NCI-H1436 (cell line): ENCODE results near the gene CTF1.
"Not testable (repeated sequence)": the region's sequence is repeated elsewhere in the genome, so short reads cannot be mapped to it uniquely, and the experiment has no call there.

Experiments used
- DNase-seq: peaks from one replicate; lab custom pipeline; 2025; lab: John Stamatoyannopoulos, UW

CTF1 gene, protein sequence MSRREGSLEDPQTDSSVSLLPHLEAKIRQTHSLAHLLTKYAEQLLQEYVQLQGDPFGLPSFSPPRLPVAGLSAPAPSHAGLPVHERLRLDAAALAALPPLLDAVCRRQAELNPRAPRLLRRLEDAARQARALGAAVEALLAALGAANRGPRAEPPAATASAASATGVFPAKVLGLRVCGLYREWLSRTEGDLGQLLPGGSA

DNA sequence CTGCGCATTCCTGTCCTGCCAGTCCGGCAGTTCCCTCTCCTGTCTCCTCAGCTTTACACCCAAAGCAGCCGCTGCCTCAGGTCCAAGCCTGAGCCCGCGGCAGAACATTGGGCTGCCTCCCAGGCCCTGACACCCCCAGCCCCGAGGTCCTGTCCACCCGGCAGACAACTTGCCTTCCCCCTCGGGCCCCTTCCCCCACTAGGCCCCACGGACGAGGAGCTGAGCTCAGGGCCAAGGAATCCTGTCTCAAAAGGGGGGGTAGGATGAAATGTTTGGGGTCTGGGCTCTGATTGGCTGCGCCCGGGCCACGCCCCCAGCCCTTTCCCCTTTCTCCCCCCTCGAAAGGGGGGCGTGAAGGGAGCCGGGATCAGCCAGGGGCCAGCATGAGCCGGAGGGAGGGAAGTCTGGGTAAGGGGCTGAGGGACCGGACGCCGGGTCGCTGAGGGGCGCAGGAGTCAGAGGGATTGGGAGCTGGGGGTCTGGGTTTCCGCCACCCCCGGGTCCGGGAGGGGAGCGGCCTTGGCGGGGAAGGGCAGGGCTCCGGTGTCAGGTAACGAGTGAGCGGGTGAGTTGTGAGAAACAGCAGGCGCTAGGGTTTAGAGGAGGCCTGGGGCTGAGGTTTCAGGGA is at the start of gene CTF1:
TSS of gene CTF1 (plus strand) at position 354 of the 628 bp plus-strand sequence. CDS start at position 384, 30 bp downstream.
- peak; percentile 24 for DNase-seq

DNA sequence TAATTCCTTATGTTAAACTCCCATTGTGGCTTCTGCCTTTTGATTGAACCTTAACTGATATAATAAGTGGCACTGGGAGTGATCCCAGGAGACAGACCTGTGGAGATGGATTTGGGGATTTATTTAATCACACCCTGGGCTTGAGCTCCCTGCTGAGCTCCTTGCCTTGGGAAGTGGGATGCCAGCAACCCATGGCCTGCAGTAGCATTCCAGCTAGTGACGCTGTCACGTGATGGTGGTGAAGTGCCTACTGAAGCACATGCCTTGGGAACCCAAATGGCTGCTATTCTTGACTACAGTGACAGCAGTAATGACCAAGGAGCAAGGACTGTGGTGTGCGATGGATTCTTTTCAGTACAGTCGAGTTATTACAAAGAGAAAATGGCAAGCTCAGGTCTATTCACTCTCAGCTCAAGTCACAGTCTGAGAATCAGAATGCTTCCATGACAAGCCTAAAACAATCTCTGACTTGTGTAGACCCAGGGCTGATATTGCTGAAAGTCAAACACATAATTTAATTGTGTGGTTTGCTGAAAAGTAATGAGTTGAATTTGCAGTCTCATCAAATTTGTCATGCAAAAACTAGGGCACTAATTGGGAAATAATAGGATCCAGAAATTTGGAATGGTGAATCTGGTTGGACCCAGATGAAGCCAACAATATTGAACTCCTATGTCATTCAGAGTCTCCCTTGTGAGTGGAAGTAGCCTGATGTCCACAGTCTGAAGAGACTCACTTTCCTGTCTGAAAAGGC is 49.6 kb upstream of the CTF1 start:
- DNase-seq = no peak

DNA sequence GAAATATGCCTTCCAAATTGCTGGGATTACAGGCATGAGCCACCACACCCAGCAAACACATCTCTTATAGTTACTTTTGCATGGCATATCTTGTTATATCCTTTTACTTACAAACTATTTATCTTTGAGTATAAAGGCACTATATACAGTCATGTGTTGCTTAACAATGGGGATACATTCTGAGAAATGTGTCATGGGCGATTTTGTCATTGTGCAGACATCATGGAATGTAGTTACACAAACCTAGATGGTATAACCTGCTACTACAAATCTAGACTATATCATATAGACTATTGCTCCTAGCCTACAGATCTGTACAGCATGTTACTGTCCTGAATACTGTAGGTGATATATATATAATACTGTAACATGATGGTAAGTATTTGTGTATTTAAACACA is 46.2 kb upstream of the CTF1 start:
- no peak for DNase-seq

GRCh38 chr16:30853758-30854157 is 42.7 kb upstream of the CTF1 start:
- DNase-seq = no peak

DNA sequence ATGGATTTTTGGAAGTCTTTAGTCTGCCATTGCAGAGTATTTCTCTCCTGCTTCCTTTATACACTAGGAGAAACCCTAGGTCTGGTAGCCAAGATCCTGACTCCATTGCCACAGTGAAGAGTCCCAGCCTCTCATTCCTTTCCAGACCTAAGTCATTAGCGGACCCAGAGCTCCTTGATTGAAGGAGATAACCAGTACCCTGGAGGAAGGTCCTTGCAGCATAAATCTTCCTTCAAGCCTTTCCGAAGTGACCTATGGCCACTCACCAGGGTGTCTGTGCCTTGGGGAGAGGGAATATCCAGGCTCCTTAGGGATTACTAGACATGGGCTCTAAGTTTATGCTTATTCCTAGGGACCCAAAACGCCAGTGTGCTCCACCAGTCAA is 38.3 kb upstream of the CTF1 start:
- DNase-seq = no peak

DNA sequence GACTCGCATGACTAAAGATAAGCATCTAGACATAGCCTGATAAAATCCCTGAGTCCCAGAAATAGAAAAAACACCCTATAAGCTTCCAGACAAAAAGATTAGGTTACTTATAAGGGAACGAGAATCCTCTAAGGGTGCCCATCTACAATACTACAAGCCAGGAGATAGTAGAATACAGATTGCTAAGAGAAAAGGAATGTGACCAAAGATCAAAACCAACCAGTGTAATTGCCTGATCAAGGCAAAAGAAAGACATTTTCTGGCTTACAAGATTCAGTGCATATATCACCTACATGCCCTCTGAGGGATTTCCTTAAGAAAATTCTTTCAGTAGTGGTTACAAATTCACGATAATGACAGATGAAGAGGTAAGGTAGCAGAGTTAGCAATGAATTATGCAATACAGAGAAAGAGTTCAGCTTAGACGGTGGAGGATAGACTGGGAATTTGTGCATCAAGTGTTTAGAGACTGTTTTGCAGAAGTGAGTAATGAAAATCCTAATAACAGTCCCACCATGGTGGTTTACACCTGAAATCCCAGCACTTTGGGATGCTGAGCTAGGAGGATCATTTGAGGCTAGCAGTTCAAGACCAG is 37.5 kb upstream of the CTF1 start:
- DNase-seq = no peak

GRCh38 chr16:30860729-30861128 is 35.7 kb upstream of the CTF1 start:
- not testable (repeated sequence) for DNase-seq

DNA sequence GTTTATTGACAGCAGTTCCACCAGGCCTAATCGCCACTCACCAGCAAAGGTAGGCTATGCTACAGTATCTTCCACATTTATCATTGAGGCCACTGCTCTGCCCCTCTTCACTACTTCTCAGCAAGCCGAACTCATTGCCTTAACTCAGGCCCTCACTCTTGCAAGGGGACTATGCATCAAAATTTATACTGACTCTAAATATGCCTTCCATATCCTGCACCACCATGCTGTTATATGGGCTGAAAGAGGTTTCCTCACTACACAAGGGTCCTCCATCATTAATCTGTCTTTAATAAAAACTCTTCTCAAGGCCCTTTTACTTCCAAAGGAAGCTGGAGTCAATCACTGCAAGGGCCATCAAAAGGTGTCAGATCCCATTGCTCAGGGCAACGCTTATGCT is 33.2 kb upstream of the CTF1 start:
- not testable (repeated sequence) for DNase-seq

GRCh38 chr16:30866031-30866430 is 30.4 kb upstream of the CTF1 start:
- no peak for DNase-seq

DNA sequence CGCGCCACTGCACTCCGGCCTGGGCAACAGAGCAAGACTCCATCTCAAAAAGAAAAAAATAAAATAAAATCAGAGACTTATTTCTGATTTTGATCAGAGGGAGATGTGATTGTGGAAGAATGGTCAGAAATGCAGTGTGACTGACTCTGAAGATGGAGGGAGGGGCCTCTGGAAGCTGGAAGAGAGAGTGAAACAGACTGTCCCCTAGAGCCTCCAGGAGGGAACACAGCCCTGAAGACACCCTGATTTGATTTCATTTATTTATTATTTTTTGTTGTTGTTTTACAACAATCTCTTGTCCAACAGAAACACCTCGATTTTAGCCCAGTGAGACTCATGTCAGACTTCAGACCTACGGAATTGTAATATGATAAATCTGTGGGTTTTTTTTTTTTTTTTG is 28.7 kb upstream of the CTF1 start:
- no peak for DNase-seq

GRCh38 chr16:30870904-30871303 is 25.5 kb upstream of the CTF1 start:
- no peak for DNase-seq

GRCh38 chr16:30874244-30874820 is 22.1 kb upstream of the CTF1 start:
- DNase-seq = no peak

DNA sequence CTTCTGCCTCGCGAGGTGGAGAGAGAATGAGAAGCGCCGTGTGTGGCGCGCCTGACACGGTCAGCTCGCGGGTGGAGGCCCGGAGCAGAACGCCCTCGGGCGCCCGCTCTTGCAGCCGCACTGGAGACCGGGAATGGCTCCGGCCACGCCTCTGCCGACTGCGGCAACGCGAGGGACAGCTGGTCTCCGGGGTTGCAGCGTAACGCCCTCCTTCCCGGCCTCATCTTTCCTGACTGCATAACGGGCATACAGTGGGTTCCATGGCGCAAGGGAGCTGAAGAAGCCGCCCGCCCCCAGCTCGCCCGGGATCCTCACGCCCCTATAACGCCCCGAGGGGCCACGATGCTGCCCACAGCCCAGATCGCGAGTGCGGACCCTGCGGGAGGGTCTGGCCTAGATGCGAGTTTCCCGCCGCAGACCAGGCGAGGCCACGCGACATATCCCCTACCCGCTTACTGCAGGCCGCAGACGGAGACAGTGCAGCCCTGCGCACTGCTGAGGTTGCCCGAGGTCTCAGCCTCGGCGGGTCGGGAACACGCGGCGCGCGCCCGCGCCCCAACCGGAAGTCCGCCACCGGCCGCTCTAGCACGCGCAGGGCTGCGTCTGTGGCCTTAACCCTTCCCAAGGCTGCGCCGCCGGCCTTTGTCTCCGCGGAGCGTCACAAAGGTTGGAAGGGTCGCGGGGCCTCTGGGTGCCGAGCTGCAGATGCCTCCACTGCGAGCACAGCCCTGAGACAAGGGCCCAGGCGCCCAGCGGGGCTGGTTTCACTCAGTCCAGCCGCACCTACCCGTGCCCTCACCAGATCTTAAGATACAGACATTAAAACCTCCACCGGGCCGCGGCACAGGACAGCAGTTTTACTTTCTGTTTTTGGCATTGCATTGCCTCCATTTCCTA is 21.3 kb upstream of the CTF1 start:
- peak; percentile 79 for DNase-seq

DNA sequence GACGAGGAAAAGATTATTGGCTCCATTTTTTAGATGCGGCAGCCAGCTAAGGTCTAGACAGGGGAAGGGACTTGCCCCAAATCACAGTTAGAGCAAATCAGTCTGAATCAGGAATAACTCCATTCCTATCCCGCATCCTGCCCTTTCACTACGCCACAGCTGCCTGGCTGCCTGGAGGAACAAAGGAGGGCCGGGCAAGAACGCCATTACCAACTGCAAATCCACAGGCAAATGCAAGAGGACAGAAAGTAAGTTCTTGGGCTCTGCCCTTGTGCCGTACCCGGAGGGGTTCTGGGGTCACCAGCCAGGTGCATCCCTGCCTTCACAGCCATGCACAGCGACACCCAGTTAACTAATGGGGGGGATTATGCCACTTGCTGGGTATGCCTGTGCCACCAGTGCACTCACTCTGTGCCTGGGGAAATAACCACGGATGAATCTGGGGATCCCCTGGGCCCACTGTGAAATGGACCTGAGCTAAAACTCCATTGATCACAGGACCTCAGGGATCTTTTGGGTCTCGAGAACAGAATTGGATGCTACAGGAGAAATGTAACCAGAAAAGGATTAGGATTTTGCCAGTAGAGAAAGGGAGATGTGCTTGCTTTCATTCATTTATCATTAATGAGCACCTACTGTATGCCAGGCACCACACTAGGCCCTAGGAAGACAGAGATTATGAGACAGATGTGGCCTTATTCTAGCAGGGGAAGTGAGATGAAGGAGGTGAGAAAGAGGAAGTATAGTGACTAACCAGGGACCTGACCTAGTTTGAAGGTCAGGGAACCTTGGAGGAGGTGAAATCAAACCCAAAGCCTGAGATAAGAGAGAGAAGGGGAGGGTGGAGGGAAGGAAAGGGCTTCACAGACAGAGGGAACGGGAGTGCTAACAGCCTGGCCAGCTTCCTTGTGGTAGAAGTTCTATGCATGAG is 20.3 kb upstream of the CTF1 start:
- no peak for DNase-seq

DNA sequence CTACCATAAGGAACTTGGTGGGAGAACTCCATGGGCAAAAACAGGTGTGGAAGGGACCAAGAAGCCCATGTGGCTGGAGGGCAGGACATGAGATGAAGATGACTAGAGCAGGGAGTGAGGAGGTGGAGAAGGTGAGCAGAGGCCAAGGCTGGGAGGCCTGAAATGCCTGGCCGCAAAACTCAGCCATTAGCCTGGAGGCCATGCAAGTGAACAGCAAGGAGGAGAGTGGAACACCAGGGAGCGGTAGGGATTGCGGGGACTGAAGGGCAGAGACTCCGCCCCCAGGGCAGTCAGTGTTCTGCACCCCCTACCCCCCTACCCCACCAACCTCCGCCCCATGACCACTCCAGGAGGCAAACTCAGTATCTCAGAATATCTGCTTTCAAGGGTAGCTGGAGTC is 19.5 kb upstream of the CTF1 start:
- DNase-seq = no peak

DNA sequence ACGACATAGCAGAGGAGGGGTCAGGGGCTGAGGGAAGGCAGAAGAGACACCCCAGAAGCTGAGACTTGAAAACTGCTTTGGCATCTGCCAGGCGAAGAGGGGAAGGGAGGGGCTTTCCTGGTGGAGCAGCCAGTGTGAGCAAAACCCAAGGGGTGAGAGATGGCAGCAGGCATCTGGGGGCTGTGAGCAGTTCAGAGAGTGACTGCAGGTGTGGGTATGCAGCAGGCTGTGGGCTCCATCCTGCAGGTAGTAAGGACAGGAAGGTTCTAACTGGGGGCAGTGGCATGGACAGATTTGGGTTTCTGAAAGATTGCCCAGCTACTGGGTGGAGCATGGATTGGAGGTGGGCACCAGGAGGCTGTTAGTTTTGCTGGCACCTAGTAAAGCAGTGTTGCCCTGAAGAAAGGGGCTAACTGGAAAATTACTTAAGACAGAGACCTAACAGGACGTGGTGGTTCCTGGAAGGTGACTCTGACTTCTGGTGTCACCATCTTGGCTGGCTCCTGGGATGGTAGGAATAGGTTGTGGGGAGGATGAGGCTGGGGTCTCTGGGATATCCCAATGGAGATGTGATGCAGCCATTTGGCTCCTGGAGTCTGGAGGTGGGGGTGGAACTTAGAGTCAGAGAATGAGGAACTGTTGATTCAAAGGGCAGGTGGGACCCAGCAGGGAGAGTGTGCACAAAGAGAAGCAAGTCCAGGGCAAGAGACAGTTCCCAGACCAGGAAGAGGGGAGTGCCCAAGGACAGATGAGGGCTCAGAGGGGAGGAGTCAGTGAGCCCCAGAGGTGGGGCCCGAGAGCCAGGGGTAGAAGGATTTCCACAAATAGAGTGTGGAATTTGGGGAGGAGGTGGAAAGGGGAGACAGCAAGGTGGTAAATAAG is 13.7 kb upstream of the CTF1 start:
- no peak for DNase-seq

DNA sequence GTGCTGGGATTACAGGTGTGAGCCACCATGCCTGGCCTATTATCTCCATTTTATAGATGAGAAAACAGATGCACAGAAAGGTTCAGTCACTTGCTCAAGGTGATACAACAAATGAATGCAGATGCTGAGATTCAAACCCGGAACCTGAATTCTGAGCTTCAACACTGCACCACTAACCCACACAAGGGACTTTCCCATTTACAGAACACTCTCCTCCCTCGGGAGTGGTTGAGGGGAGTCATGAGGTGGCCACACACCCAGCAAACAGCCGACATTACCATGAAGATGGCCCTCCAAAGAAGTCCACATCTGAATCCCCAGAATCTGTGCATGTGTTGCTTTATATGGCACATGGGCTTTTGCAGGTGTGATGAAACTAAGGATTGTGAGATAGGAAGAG is 11.7 kb upstream of the CTF1 start:
- DNase-seq = no peak

- no peak for DNase-seq
These were observed 11.2 kb upstream of the CTF1 start for GRCh38 chr16:30885196-30885595.

- DNase-seq = no peak
These were observed 10.3 kb upstream of the CTF1 start for GRCh38 chr16:30886145-30886544.
